Gastroesophageal sphincter (tissue), 3 donors: Measurements from ENCODE around the gene TMEM117.

Experiments
- EP300 ChIP-seq: sonication (generic); formaldehyde crosslinking; IDR thresholded peaks from one replicate; pipeline ENCODE4 v1.6.1; 2017; ENCODE audit warnings: antibody characterized with exemption, mild to moderate bottlenecking
- POLR2A ChIP-seq, 2 donors: fragments of 450-650 bp; IDR thresholded peaks; one replicate each; pipeline ENCODE4 v1.6.1; 2017; ENCODE audit warnings: antibody characterized with exemption in 2 of 2, mild to moderate bottlenecking in 2 of 2, moderate library complexity in 1 of 2
- POLR2AphosphoS5 ChIP-seq: sonication (generic); formaldehyde crosslinking; IDR thresholded peaks from one replicate; pipeline ENCODE4 v1.6.1; 2017; ENCODE audit warnings: antibody characterized with exemption
- TF ChIP-seq, protein P1 (sequence below), 4 experiments: fragments of 200-600 bp in 2 of 4; fragments of 450-650 bp in 2 of 4; sonication (generic) in 1 of 4; IDR thresholded peaks; one replicate each; pipeline ENCODE4 v1.5.1; 2017 to 2019; ENCODE audit warnings: antibody characterized with exemption in 4 of 4, mild to moderate bottlenecking in 2 of 4, moderate library complexity in 2 of 4

DNA sequence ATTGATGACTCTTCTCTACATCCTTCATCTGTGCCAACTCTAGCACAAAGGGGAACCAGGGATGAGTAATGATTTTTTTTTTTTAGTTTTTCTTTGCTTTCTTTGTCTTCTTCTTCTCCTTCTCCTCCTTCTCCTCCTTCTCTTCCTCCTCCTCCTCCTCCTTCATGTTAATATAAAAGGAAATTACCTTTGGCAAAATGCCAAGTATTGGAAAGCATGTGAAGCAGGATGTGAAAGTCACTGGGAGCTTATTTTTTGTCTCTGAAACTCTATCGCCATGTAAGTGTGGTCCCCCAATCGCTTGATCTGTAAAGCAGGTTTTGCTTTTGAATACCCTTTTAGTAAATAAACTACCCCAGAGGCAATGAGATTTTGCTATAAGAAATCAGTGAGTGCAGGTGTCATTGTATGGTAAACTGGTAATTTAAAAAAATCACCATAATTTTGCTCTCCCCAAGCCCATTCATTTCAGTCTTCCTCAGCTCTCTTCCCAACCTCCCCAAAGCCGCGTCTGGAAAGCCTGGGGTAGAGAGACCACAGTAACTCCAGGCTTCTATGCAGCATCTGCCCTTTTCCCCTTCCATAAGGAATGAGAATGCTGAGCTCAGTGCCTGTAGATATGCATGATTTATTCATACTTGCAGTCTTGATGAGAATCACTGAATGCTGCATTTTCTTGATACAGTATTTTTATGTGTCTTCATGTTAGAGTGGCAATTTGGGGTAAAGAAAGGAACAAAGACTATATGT is 388.7 kb downstream of the TMEM117 start:
- no peak for TF ChIP-seq POLR2A (IDR thresholded peaks at IDR 0.05)
- no peak for TF ChIP-seq POLR2AphosphoS5
- TF ChIP-seq, protein P1, sequence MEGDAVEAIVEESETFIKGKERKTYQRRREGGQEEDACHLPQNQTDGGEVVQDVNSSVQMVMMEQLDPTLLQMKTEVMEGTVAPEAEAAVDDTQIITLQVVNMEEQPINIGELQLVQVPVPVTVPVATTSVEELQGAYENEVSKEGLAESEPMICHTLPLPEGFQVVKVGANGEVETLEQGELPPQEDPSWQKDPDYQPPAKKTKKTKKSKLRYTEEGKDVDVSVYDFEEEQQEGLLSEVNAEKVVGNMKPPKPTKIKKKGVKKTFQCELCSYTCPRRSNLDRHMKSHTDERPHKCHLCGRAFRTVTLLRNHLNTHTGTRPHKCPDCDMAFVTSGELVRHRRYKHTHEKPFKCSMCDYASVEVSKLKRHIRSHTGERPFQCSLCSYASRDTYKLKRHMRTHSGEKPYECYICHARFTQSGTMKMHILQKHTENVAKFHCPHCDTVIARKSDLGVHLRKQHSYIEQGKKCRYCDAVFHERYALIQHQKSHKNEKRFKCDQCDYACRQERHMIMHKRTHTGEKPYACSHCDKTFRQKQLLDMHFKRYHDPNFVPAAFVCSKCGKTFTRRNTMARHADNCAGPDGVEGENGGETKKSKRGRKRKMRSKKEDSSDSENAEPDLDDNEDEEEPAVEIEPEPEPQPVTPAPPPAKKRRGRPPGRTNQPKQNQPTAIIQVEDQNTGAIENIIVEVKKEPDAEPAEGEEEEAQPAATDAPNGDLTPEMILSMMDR (IDR thresholded peaks at IDR 0.05): no peak
- no peak for TF ChIP-seq EP300
